Psoas muscle (tissue), 8 donors: Measurements from ENCODE around the gene LSM14A. TPM values are rescaled to one million over a fixed set of nuclear protein-coding genes. Genes with fewer than 3 reads are reported as not detected.

Experiments used
- ATAC-seq, 4 donors: fragments of 200-7000 bp; cut with Tn5 transposase; one replicate each; pipeline ENCODE4 v1.9.1; 2020; ENCODE audit warnings: moderate library complexity in 3 of 4, mild to moderate bottlenecking in 2 of 4
- DNase-seq, 2 donors: peaks; one replicate each; pipeline ENCODE4 v3.0.0-alpha.2; 2020
- H3K27ac ChIP-seq: fragments of 200-600 bp; one replicate; pipeline ENCODE4 v1.8.0; 2022
- H3K27me3 ChIP-seq, 3 donors: fragments of 200-600 bp in 1 of 3; one replicate each; pipeline versions ENCODE4 v1.6.1 to v1.8.0; 2013 to 2022; ENCODE audit warnings: low read length in 2 of 3, mild to moderate bottlenecking in 2 of 3, moderate library complexity in 1 of 3; ENCODE audit not compliant: insufficient read depth in 3 of 3
- H3K36me3 ChIP-seq, 2 donors: fragments of 200-600 bp in 1 of 2; one replicate each; pipeline versions ENCODE4 v1.6.1 to v1.8.0; 2013 to 2022; ENCODE audit warnings: low read depth in 1 of 2, mild to moderate bottlenecking in 1 of 2, moderate library complexity in 1 of 2; ENCODE audit not compliant: insufficient read depth in 1 of 2
- H3K4me1 ChIP-seq: fragments of 200-600 bp; one replicate; pipeline ENCODE4 v1.8.0; 2022
- H3K4me3 ChIP-seq: fragments of 200-600 bp; one replicate; pipeline ENCODE4 v1.8.0; 2022; ENCODE audit warnings: mild to moderate bottlenecking
- H3K9me3 ChIP-seq: fragments of 200-600 bp; one replicate; pipeline ENCODE4 v1.8.0; 2022
- CTCF ChIP-seq: fragments of 200-600 bp; IDR thresholded peaks from one replicate; pipeline ENCODE4 v1.8.0; 2022; ENCODE audit warnings: antibody characterized with exemption
- WGBS, 3 donors: extraction: QIAGEN DNeasy Blood & Tissue Kit; methylation state at CpG; one replicate each; pipeline versions ENCODE4 v1.1.6 to v1.1.7; 2013; 5-methylcytosine and 5-hydroxymethylcytosine counted together
- intact Hi-C, 2 donors: fragments of 100-400 bp; cut with DNase I; formaldehyde crosslinking; loops; one replicate each; pipeline versions ENCODE4 v1.11.0 to v1.14.2; 2022
- polyA plus RNA-seq, 3 donors: library from polyadenylated mRNA; stranded (reverse); fragments of 200-250 nt; gene quantifications; one replicate each; pipeline ENCODE4 v1.2.3, GENCODE V29; 2013
- total RNA-seq, 4 donors: library from RNA; stranded (reverse); fragmentation: NEBNext Ultra II Directional in 2 of 4; extraction: Animal tissue kit (Norgen Biotek cat#: 25700) in 2 of 4; gene quantifications; one replicate each; pipeline versions ENCODE4 v1.2.1 to v1.2.4, GENCODE V29; 2021 to 2023
- donor health status: healthy with polysubstance abuse.
- donor health status: DM: no; HTN: no; CAD: no; lungs with moderate emphysema.
- donor health status: Bipolar disorder and iron deficiency.
- donor health status: healthy.
- donor health status: DM: yes; HTN: yes; CAD: no.
- donor health status: DM: no; HTN: no; CAD: no.
- donor health status: DM: no; HTN: no; CAD: no.
- donor health status: DM: yes; HTN: yes; CAD: no.

The LSM14A gene
- total and polyA plus RNA-seq, 7 donors: 65.0 to 155 (median 87.5) TPM

GRCh38 chr19:34269968-34270621 is 97.8 kb downstream of the LSM14A start:
- Histone ChIP-seq H3K27me3 (no peaks in the 10 kb centered on the region), H3K4me1 (peaks cover 58% of the 10 kb centered on the region), H3K9me3 (no peaks in the 10 kb centered on the region), H3K27ac (peak overlapping the region; percentile 71), H3K36me3 (no peaks in the 10 kb centered on the region), H3K4me3 (peak overlapping the region; percentile 6)
- DNase-seq (peak; percentile 27 to 64), ATAC-seq (peak; percentile 28 to 56 (median 51))
- intact Hi-C loops: loop anchor here (5.0 kb wide), 2 partner anchors 37 to 42 kb away; no protein-coding TSS in a partner anchor
- WGBS, 3 donors: 39 to 43% (median 39%) methylated on average over 5 of the region's 5 CpGs
- no peak for TF ChIP-seq CTCF

GRCh38 chr19:34273121-34273520 is 100.8 kb downstream of the LSM14A start:
- DNase-seq (no peak), ATAC-seq (peak; percentile 39 to 72 (median 60))
- H3K4me3 ChIP-seq: no peak overlapping the region
- H3K9me3 ChIP-seq: no peaks in the 10 kb centered on the region
- 30 to 45% (median 38%) methylated on average over 4 of the region's 4 CpGs for WGBS, 3 donors
- H3K36me3 ChIP-seq: no peaks in the 10 kb centered on the region
- no peaks in the 10 kb centered on the region for H3K27me3 ChIP-seq
- H3K4me1 ChIP-seq: peaks cover 52% of the 10 kb centered on the region
- H3K27ac ChIP-seq: peak overlapping the region; percentile 20
- TF ChIP-seq CTCF: no peak
- intact Hi-C loops: loop anchor here in 1 of 2 donors (5.0 kb wide), 1 partner anchor 39 kb away; no protein-coding TSS in a partner anchor

GRCh38 chr19:34274284-34274826 is 102.1 kb downstream of the LSM14A start:
- TF ChIP-seq CTCF: no peak
- no peaks in the 10 kb centered on the region for H3K9me3 ChIP-seq
- no peak for DNase-seq
- no peak for ATAC-seq
- peaks cover 56% of the 10 kb centered on the region for H3K4me1 ChIP-seq
- 74 to 84% (median 84%) methylated on average over 7 of the region's 7 CpGs for WGBS, 3 donors
- intact Hi-C loops: loop anchor here in 1 of 2 donors (5.0 kb wide), 1 partner anchor 38 kb away; no protein-coding TSS in a partner anchor
- H3K27me3 ChIP-seq: no peaks in the 10 kb centered on the region
- H3K4me3 ChIP-seq: no peak overlapping the region
- H3K27ac ChIP-seq: peak overlapping the region; percentile 20
- no peaks in the 10 kb centered on the region for H3K36me3 ChIP-seq

- Histone ChIP-seq H3K9me3 (no peaks in the 10 kb centered on the region), H3K4me1 (peaks cover 51% of the 10 kb centered on the region), H3K27ac (peak overlapping the region; percentile 20), H3K36me3 (no peaks in the 10 kb centered on the region), H3K4me3 (no peak overlapping the region), H3K27me3 (no peaks in the 10 kb centered on the region)
- TF ChIP-seq CTCF: no peak
- 56 to 64% (median 61%) methylated on average over 4 of the region's 4 CpGs for WGBS, 3 donors
- DNase-seq: no peak
- no peak for ATAC-seq
- intact Hi-C loops: loop anchor here (5.0 kb wide), 2 partner anchors 37 to 42 kb away; no protein-coding TSS in a partner anchor
Measured at GRCh38 chr19:34274827-34275625, 102.7 kb downstream of the LSM14A start.
